Daoy (cell line): Measurements from ENCODE around the gene PDE8A. TPM values are rescaled to one million over a fixed set of nuclear protein-coding genes. Genes with fewer than 3 reads are reported as not detected.

Experiments used
- DNase-seq: peaks from one replicate; pipeline ENCODE4 v3.0.0-alpha.2; 2015; ENCODE audit warnings: low read depth
- total RNA-seq: library from RNA; depleted of rRNA; stranded (reverse); fragments of >200 nt; shearing (Covaris generic); gene quantifications from 2 replicates; pipeline ENCODE4 v1.2.3, GENCODE V29; 2014

Gene PDE8A
- total RNA-seq, 1 experiment from 2014 or later, result 4.9 TPM

GRCh38 chr15:85031086-85031943 lies 49.7 kb downstream of the PDE8A start:
- no peak for DNase-seq

- DNase-seq, result no peak
These were observed 50.4 kb downstream of the PDE8A start for GRCh38 chr15:85031944-85032558.

GRCh38 chr15:85033148-85033547 lies 51.5 kb downstream of the PDE8A start:
- no peak for DNase-seq

- DNase-seq, result no peak
These were observed 52.6 kb downstream of the PDE8A start for GRCh38 chr15:85034276-85034675.

GRCh38 chr15:85035980-85036379 lies 54.3 kb downstream of the PDE8A start:
- DNase-seq, result no peak

GRCh38 chr15:85036716-85037115 lies 55.1 kb downstream of the PDE8A start:
- no peak for DNase-seq

- DNase-seq, result no peak
These were observed 56.0 kb downstream of the PDE8A start for GRCh38 chr15:85037641-85038040.

GRCh38 chr15:85041230-85041629 lies 59.6 kb downstream of the PDE8A start:
- DNase-seq, result no peak

- peak; percentile 35 for DNase-seq
These were observed 62.7 kb downstream of the PDE8A start for GRCh38 chr15:85044251-85044853.

GRCh38 chr15:85044894-85045293 lies 63.2 kb downstream of the PDE8A start:
- DNase-seq, result no peak

- no peak for DNase-seq
These were observed 64.0 kb downstream of the PDE8A start for GRCh38 chr15:85045615-85046014.

GRCh38 chr15:85047271-85047948 lies 65.8 kb downstream of the PDE8A start:
- peak; percentile 74 for DNase-seq

GRCh38 chr15:85048430-85048829 lies 66.8 kb downstream of the PDE8A start:
- no peak for DNase-seq

GRCh38 chr15:85049805-85050204 lies 68.1 kb downstream of the PDE8A start:
- no peak for DNase-seq

- no peak for DNase-seq
These were observed 78.1 kb downstream of the PDE8A start for GRCh38 chr15:85059734-85060133.

- no peak for DNase-seq
These were observed 80.9 kb downstream of the PDE8A start for GRCh38 chr15:85062560-85062959.

GRCh38 chr15:85063088-85063487 lies 81.4 kb downstream of the PDE8A start:
- no peak for DNase-seq

GRCh38 chr15:85063522-85064079 lies 81.9 kb downstream of the PDE8A start:
- DNase-seq, result no peak

- no peak for DNase-seq
These were observed 83.1 kb downstream of the PDE8A start for GRCh38 chr15:85064710-85065109.

- DNase-seq, result no peak
These were observed 89.4 kb downstream of the PDE8A start for GRCh38 chr15:85071061-85071460.

GRCh38 chr15:85071504-85071903 lies 89.8 kb downstream of the PDE8A start:
- DNase-seq, result no peak

GRCh38 chr15:85072917-85073316 lies 91.3 kb downstream of the PDE8A start:
- DNase-seq, result no peak
